NCI-H2081 (cell line): Measurements from ENCODE around the gene PBRM1.
A peak's percentile ranks its signal among the peaks of the same experiment; 100 is the strongest.

ENCODE experiments used
- DNase-seq, 2 experiments: peaks; one replicate each; lab custom pipeline; 2025; lab: John Stamatoyannopoulos, UW

The PBRM1 gene

GRCh38 chr3:52670621-52671521 is 14.8 kb downstream of the PBRM1 start:
- no peak for DNase-seq

GRCh38 chr3:52663098-52663497 is 22.6 kb downstream of the PBRM1 start:
- DNase-seq: no peak

GRCh38 chr3:52660046-52660445 is 25.7 kb downstream of the PBRM1 start:
- DNase-seq: no peak

- no peak for DNase-seq
Measured at GRCh38 chr3:52655895-52656294, 29.8 kb downstream of the PBRM1 start.

GRCh38 chr3:52651592-52651991 is 34.1 kb downstream of the PBRM1 start:
- DNase-seq: no peak

GRCh38 chr3:52650439-52650838 is 35.3 kb downstream of the PBRM1 start:
- no peak for DNase-seq

- DNase-seq: no peak
Measured at GRCh38 chr3:52649461-52650210, 36.1 kb downstream of the PBRM1 start.

- DNase-seq: no peak
Measured at GRCh38 chr3:52645549-52645948, 40.2 kb downstream of the PBRM1 start.

GRCh38 chr3:52636673-52637072 is 49.0 kb downstream of the PBRM1 start:
- DNase-seq: no peak

- no peak for DNase-seq
Measured at GRCh38 chr3:52633786-52634185, 51.9 kb downstream of the PBRM1 start.

GRCh38 chr3:52625041-52625440 is 60.7 kb downstream of the PBRM1 start:
- DNase-seq: no peak

- no peak for DNase-seq
Measured at GRCh38 chr3:52623234-52623792, 62.4 kb downstream of the PBRM1 start.

- DNase-seq: no peak
Measured at GRCh38 chr3:52620580-52620979, 65.1 kb downstream of the PBRM1 start.

GRCh38 chr3:52615166-52615565 is 70.5 kb downstream of the PBRM1 start:
- no peak for DNase-seq

- DNase-seq: no peak
Measured at GRCh38 chr3:52614689-52615088, 71.0 kb downstream of the PBRM1 start.

GRCh38 chr3:52609316-52609815 is 76.3 kb downstream of the PBRM1 start:
- no peak for DNase-seq

GRCh38 chr3:52608337-52608736 is 77.4 kb downstream of the PBRM1 start:
- DNase-seq: no peak

GRCh38 chr3:52606373-52607085 is 79.2 kb downstream of the PBRM1 start:
- peak; percentile 20 to 89 for DNase-seq

- DNase-seq: no peak
Measured at GRCh38 chr3:52600258-52600657, 85.5 kb downstream of the PBRM1 start.

GRCh38 chr3:52596658-52597265 is 89.0 kb downstream of the PBRM1 start:
- DNase-seq: no peak

- no peak for DNase-seq
Measured at GRCh38 chr3:52593103-52593502, 92.6 kb downstream of the PBRM1 start.
